DOHH2 (cell line): ENCODE results near the gene ANKS1B.

Source experiments
- EZH2phosphoT487 ChIP-seq: fragments of 200-600 bp; sonication (generic); IDR thresholded peaks from 2 replicates; pipeline ENCODE4 v1.6.1; 2017; ENCODE audit warnings: borderline replicate concordance, mild to moderate bottlenecking, antibody characterized with exemption, low read length, moderate library complexity, mixed read lengths
- TF ChIP-seq, protein P1 (sequence below): fragments of 200-600 bp; sonication (generic); IDR thresholded peaks from one replicate; pipeline ENCODE4 v1.5.1; 2014; ENCODE audit warnings: antibody characterized with exemption, mild to moderate bottlenecking, low read depth, low read length; ENCODE audit not compliant: poor library complexity, severe bottlenecking

DNA sequence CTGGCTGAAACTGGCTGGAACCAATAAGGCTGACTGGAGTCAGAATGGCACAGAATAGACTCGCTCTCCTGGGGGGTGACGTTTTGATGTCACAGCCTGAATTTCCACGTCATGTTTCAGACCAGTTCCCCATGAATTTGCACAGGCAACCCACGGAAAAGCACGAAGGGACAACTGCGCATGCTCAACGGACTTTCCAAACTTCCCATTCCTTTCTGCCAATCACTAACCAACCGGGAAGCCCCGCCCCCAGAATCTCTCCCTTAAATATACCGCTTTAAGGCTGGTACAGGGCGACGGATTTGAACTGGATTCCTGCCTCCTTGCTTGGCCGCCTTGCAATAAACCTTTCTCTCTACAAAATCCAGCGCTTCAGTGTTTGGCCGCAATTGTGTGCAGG, 904.9 kb downstream of the ANKS1B start:
- TF ChIP-seq, protein P1, sequence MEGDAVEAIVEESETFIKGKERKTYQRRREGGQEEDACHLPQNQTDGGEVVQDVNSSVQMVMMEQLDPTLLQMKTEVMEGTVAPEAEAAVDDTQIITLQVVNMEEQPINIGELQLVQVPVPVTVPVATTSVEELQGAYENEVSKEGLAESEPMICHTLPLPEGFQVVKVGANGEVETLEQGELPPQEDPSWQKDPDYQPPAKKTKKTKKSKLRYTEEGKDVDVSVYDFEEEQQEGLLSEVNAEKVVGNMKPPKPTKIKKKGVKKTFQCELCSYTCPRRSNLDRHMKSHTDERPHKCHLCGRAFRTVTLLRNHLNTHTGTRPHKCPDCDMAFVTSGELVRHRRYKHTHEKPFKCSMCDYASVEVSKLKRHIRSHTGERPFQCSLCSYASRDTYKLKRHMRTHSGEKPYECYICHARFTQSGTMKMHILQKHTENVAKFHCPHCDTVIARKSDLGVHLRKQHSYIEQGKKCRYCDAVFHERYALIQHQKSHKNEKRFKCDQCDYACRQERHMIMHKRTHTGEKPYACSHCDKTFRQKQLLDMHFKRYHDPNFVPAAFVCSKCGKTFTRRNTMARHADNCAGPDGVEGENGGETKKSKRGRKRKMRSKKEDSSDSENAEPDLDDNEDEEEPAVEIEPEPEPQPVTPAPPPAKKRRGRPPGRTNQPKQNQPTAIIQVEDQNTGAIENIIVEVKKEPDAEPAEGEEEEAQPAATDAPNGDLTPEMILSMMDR, result no peak
- no peak for TF ChIP-seq EZH2phosphoT487
